Breast epithelium (tissue), 4 donors: ENCODE results near the gene COL5A3. TPM values are rescaled to one million over a fixed set of nuclear protein-coding genes. Genes with fewer than 3 reads are reported as not detected.

Source experiments
- DNase-seq, 2 donors: peaks; one replicate each; pipeline ENCODE4 v3.0.0-alpha.2; 2019; ENCODE audit warnings: low spot score in 2 of 2
- H3K27ac ChIP-seq, 2 donors: fragments of 200-600 bp; sonication (generic) in 1 of 2; one replicate each; pipeline ENCODE4 v1.5.1; 2016 to 2019; ENCODE audit warnings: mild to moderate bottlenecking in 1 of 2
- H3K27me3 ChIP-seq, 2 donors: fragments of 200-600 bp; sonication (generic) in 1 of 2; one replicate each; pipeline versions ENCODE4 v1.5.1 to v1.6.0; 2017 to 2019; ENCODE audit warnings: control low read depth in 1 of 2, mild to moderate bottlenecking in 1 of 2
- H3K36me3 ChIP-seq: fragments of 200-600 bp; one replicate; pipeline ENCODE4 v1.5.1; 2019
- H3K4me1 ChIP-seq, 2 donors: fragments of 200-600 bp; sonication (generic); one replicate each; pipeline ENCODE4 v1.5.1; 2016 to 2019; ENCODE audit warnings: control low read depth in 1 of 2
- H3K4me3 ChIP-seq, 3 donors: fragments of 200-600 bp; sonication (generic); 1 replicate in 2 of 3; 2 replicates in 1 of 3; pipeline ENCODE4 v1.5.1; 2016 to 2019; ENCODE audit warnings: mild to moderate bottlenecking in 3 of 3, moderate library complexity in 2 of 3
- H3K9me3 ChIP-seq, 2 donors: fragments of 200-600 bp; sonication (generic) in 1 of 2; one replicate each; pipeline ENCODE4 v1.5.1; 2016 to 2019; ENCODE audit warnings: control low read depth in 1 of 2
- CTCF ChIP-seq, 3 donors: fragments of 450-650 bp; IDR thresholded peaks; one replicate each; pipeline ENCODE4 v1.5.1; 2016 to 2017; ENCODE audit warnings: antibody characterized with exemption in 3 of 3, mild to moderate bottlenecking in 3 of 3, moderate library complexity in 3 of 3
- POLR2A ChIP-seq: fragments of 450-650 bp; IDR thresholded peaks from one replicate; pipeline ENCODE4 v1.6.1; 2016; ENCODE audit warnings: antibody characterized with exemption, mild to moderate bottlenecking, moderate library complexity
- POLR2AphosphoS5 ChIP-seq, 3 donors: sonication (generic); formaldehyde crosslinking; IDR thresholded peaks; one replicate each; pipeline ENCODE4 v1.6.1; 2017; ENCODE audit warnings: antibody characterized with exemption in 3 of 3
- intact Hi-C: fragments of 100-400 bp; cut with DNase I; formaldehyde crosslinking; loops from one replicate; pipeline ENCODE4 v1.15.1; 2023; ENCODE audit warnings: low total_unique reads
- total RNA-seq, 3 donors: library from RNA; depleted of rRNA; stranded (reverse); fragments of >200 nt; gene quantifications; one replicate each; pipeline ENCODE4 v1.1.0, GENCODE V29; 2016

COL5A3 gene
- total RNA-seq = 10 to 100 TPM in 2 of 3 donors, 1 to 10 TPM in 1; 4.8 to 32.2 (median 12.5) TPM

DNA sequence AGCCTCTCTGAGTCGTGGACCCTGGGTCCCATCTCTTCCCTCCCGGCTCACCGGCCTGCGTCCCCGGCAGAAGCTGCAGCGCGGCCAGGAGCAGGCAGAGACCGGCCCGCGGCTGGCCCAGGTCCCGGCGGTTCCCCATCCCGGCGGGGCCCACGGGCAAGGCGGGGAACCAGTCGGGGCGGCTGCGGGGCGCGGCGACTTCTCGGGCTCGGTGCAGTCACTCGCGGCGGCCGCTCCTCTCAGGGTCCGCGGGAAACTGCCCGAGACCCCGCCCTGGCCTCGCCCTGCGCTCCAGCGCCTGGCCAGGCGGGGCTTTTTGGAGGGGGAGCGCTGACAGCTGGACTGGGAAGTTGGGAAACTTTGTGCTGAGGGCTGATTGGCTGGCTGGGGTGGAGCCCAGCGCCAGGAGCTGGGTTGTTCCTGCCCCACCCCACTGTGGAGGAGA is at the start of gene COL5A3:
Gene COL5A3 (minus strand): TSS at position 258 of the 445 bp plus-strand sequence. CDS start 119 bp downstream, at position 139.
- Histone ChIP-seq H3K27me3 (peaks cover 3 to 64% of the 10 kb centered on the region in 2 donors), H3K4me1 (peaks cover 0 to 5% of the 10 kb centered on the region in 2 donors), H3K36me3 (no peaks in the 10 kb centered on the region), H3K9me3 (no peaks in the 10 kb centered on the region), H3K27ac (peak within 1 kb of the TSS; percentile 77 to 92), H3K4me3 (peak within 1 kb of the TSS; percentile 51 to 63 (median 62))
- intact Hi-C loops = no loop called here
- DNase-seq = no peak
- TF ChIP-seq POLR2AphosphoS5 (IDR thresholded peaks at IDR 0.05) (no peak), POLR2A (no peak), CTCF (IDR thresholded peaks at IDR 0.05) (no peak)

GRCh38 chr19:10052602-10053360 is 42.5 kb upstream of the COL5A3 start:
- DNase-seq = no peak
- Histone ChIP-seq H3K4me1 (no peaks in the 10 kb centered on the region), H3K27ac (no peak overlapping the region), H3K4me3 (no peak overlapping the region), H3K27me3 (no peaks in the 10 kb centered on the region), H3K36me3 (no peaks in the 10 kb centered on the region), H3K9me3 (no peaks in the 10 kb centered on the region)
- no peak for TF ChIP-seq POLR2A
- intact Hi-C loops = no loop called here

- TF ChIP-seq POLR2AphosphoS5 (IDR thresholded peaks at IDR 0.05) (no peak), POLR2A (no peak), CTCF (IDR thresholded peaks at IDR 0.05) (no peak)
- H3K27ac ChIP-seq = no peak overlapping the region
- intact Hi-C loops = no loop called here
- DNase-seq = no peak
- H3K4me3 ChIP-seq = no peak overlapping the region
- H3K36me3 ChIP-seq = no peaks in the 10 kb centered on the region
- peaks cover 11 to 27% of the 10 kb centered on the region in 2 donors for H3K9me3 ChIP-seq
- no peaks in the 10 kb centered on the region for H3K4me1 ChIP-seq
- H3K27me3 ChIP-seq = peaks cover 0 to 6% of the 10 kb centered on the region in 2 donors
These were observed 39.3 kb upstream of the COL5A3 start for GRCh38 chr19:10049626-10050025.

DNA sequence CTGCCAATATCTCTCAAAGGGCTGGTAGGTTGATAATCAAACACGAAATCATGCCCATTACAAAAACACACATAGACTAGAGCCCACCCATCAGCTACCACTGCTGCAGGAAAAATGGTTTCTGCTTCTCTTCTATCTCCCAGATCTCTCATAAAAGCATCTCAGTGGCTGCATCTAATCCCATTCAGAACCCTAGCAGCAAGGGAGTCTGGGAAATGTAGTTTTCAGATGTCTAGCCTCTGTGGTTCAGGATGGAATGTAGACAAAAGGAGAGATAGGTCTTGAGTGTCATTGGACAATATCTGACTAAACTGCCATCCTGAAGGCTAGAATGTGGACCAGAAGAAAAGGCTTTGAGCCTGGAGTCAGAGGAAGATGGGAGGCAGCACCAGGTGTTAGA is 35.1 kb upstream of the COL5A3 start:
- no peaks in the 10 kb centered on the region for H3K36me3 ChIP-seq
- TF ChIP-seq POLR2AphosphoS5 (IDR thresholded peaks at IDR 0.05) = no peak
- TF ChIP-seq POLR2A = no peak
- no peak for TF ChIP-seq CTCF (IDR thresholded peaks at IDR 0.05)
- H3K27ac ChIP-seq = no peak overlapping the region
- DNase-seq = no peak
- no peak overlapping the region for H3K4me3 ChIP-seq
- H3K9me3 ChIP-seq = peaks cover 45 to 70% of the 10 kb centered on the region in 2 donors
- no peaks in the 10 kb centered on the region for H3K4me1 ChIP-seq
- intact Hi-C loops = no loop called here
- peaks cover 0 to 6% of the 10 kb centered on the region in 2 donors for H3K27me3 ChIP-seq

DNA sequence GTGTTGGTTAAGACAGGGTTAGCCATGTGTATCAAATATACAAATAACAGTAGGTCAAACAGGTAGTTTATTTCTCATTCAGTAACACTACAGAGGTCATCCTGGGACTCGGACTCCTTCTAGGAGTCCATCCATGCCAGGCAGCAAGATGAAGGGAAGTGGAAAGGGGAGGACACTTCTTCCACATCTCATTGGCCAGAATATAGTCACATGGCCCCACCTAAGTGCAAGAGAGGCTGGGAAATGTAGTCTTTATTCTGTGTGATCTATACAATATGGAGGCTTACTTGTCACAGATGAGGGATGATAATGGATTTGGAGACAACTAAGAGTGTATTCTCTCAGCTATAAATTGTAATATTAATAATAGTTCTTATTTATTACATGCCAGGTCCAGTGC is 34.1 kb upstream of the COL5A3 start:
- H3K36me3 ChIP-seq = no peaks in the 10 kb centered on the region
- H3K4me1 ChIP-seq = no peaks in the 10 kb centered on the region
- peaks cover 45 to 73% of the 10 kb centered on the region in 2 donors for H3K9me3 ChIP-seq
- TF ChIP-seq POLR2A (no peak), POLR2AphosphoS5 (IDR thresholded peaks at IDR 0.05) (no peak)
- no peak for DNase-seq
- intact Hi-C loops = no loop called here
- H3K27ac ChIP-seq = no peak overlapping the region
- peaks cover 0 to 6% of the 10 kb centered on the region in 2 donors for H3K27me3 ChIP-seq
- no peak overlapping the region for H3K4me3 ChIP-seq

DNA sequence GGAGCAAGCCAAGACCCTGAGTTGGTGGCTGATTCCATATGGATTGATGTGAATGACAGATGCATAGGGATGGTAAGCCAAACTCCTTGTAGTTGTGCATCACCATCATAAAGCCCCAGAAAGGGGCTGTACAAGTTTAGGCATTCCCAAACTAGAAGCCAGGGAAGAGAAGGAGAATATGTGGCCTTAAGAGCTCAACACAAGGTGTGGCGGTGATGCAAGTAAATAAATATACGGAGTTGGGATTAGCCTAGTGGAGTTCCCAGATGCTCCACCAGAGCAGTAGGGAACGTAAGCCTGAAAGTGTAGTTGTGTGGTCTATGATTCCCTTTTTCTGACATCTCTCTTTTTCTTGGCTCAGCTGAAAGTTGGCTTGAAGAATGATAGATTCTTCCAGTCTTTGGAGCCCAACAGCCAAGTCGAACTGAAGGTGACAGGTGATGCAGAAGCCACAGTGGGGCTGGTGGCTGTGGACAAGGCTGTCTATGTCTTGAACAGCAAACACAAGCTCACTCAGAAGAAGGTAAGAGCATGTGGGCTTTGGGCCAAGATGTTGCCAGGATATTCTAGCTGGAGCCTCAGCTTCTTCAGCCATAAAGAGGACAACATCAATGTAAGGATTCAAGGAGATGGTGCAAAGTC is 33.1 kb upstream of the COL5A3 start:
- TF ChIP-seq POLR2AphosphoS5 (IDR thresholded peaks at IDR 0.05) = no peak
- no peak for TF ChIP-seq POLR2A
- TF ChIP-seq CTCF (IDR thresholded peaks at IDR 0.05) = no peak
- intact Hi-C loops = no loop called here
- H3K36me3 ChIP-seq = no peaks in the 10 kb centered on the region
- H3K27me3 ChIP-seq = peaks cover 0 to 6% of the 10 kb centered on the region in 2 donors
- H3K27ac ChIP-seq = no peak overlapping the region
- no peak for DNase-seq
- H3K4me1 ChIP-seq = no peaks in the 10 kb centered on the region
- H3K9me3 ChIP-seq = peaks cover 45 to 73% of the 10 kb centered on the region in 2 donors
- H3K4me3 ChIP-seq = no peak overlapping the region
